HL-60 (cell line): ENCODE results near the gene THSD7B.

Experiments used
- CTCF ChIP-seq: IDR thresholded peaks from one replicate; pipeline ENCODE4 v1.5.1; 2011; ENCODE audit warnings: low read length, control low read depth, inconsistent platforms; ENCODE audit not compliant: insufficient read depth
- POLR2AphosphoS5 ChIP-seq: IDR thresholded peaks from 2 replicates; pipeline ENCODE4 v1.6.1; 2012; ENCODE audit warnings: low read depth
- REST ChIP-seq: IDR thresholded peaks from 2 replicates; pipeline ENCODE4 v1.6.1; 2012; ENCODE audit warnings: low read depth; ENCODE audit not compliant: insufficient replicate concordance
- SPI1 ChIP-seq: IDR thresholded peaks from 2 replicates; pipeline ENCODE4 v1.6.1; 2012; ENCODE audit warnings: low read depth, mild to moderate bottlenecking, borderline replicate concordance

- no peak for TF ChIP-seq REST
- no peak for TF ChIP-seq CTCF
- TF ChIP-seq POLR2AphosphoS5, result no peak
- no peak for TF ChIP-seq SPI1
Measured at GRCh38 chr2:136962105-136962725, 196.9 kb downstream of the THSD7B start.
